ENCODE results near the gene PHACTR2.
A peak's percentile ranks its signal among the peaks of the same experiment; 100 is the strongest.

PHACTR2 gene

DNA sequence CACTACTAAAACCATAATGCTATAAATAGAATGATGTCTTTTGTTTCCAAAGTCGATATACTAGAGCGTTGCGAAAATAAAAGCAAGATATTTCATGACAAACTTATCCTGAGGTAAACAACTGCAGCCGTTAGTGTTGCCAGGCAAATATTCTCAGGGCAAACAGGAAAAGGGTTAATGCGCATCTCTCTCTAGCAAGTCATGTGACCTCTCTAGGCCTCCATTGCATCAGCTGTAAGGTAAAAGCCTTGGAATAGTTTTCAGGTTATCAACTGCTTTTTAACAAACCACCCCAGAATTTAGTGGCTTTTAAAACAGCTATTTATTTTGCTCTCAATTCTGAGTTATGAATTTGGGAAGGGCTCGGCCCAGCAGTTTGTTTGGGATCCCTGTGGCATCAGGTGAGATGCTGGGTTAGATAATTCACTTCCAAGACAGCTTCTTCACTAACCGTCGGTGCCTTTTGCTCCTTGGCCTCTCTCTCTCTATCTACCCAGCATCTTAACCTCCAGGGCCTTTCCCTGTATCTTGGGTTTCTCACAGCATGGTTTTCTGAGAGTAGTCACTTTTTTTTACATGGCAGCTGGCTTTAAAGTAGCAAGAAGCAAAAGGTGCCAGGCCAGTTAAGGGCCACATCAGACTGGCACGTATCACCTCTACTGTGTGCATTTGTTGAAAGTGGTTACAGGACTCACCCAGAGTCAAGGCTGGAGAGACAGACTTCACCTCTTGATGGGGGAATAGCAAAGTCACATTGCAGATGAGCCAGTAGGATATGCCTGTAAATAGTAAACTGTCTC, 126.2 kb downstream of the PHACTR2 start:
- DNase-seq (ENCODE audit: low read depth in 1 of 2, low spot score in 1 of 2), result no peak

DNA sequence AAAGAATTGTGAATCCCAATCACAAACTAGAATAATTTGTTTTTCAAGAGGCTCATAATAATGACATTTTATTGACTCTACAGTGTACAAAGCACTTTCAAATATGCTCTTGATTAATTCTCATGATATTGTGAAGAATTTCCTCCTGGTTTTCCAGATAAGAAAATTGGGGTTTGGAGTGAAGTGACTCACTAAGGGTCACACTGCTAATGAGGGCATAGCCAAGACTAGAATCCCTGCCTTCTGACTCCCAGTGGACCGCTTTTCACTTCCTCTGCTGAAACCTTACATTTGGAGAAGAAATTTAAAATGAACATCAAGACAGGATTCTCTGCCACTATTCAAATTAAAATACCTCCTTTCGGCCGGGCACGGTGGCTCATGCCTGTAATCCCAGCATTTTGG, 127.1 kb downstream of the PHACTR2 start:
- DNase-seq (ENCODE audit: low read depth in 1 of 2, low spot score in 1 of 2), result no peak

DNA sequence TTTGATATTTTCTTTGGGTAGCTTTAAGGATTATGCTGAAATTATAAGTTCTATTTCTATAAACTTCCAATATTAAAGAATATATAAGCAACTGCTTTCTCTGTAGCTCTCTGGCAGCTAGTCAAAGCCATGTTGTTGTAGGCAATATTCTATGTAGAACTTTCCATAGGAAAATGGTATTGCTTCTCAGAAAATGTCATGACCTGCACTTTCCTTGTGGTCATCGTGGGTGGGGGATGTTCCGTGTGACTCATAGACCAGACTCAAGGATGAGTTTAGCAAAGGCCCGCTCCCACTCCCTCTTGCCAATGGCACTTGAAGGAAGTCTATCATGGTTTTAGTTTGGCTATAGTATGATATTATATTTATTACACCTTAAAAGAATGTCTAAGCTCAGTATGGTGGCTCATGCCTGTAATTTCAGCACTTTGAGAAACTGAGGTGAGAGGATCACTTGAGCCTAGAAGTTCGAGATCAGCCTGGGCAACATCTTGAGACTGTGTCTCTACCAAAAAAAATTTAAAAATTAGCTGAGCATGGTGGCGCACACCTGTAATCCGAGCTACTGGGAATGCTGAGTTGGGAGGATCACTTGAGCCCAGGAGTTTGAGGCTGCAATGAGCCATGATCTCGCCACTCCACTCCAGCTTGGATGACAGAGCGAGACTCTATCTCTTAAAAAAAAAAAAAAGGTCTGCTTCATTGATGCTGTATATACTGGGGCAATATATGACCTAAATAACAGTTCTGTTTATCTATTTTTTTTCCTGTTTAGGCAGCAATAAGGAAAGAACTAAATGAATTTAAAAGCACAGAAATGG, 128.7 kb downstream of the PHACTR2 start:
- DNase-seq (ENCODE audit: low read depth in 1 of 2, low spot score in 1 of 2), result peak; percentile 63 to 85

DNA sequence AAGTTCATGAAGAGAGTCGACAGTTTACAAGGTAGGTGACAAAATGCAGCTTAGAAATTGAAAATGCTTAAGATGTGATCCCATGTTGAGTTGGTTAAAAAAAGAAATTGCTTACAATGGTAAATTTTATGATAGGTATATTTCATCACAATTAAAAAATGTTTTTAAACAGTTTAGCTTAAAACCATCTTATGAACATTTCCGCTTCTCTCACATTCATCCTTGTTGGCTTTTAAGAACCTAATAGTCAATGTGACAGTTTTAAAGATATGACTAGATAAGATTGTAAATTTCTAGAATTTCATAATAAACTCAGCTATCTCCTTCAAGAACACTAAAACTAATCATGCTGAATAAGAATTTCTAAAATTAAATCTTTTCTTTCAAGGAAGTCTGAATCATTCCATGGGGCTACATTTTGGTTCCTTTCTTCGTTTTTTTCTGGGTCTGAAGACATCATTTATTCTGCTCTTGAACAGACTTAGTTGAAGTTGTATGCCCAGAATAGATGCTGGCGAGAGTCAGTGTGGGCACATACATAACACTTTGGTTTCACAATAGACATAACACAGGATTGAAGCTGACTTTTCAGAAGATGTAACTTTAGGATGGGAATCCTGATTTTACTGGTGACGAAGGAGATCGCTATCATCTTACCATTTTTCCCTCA, 129.5 kb downstream of the PHACTR2 start:
- no peak for DNase-seq (ENCODE audit: low read depth in 1 of 2, low spot score in 1 of 2)

DNA sequence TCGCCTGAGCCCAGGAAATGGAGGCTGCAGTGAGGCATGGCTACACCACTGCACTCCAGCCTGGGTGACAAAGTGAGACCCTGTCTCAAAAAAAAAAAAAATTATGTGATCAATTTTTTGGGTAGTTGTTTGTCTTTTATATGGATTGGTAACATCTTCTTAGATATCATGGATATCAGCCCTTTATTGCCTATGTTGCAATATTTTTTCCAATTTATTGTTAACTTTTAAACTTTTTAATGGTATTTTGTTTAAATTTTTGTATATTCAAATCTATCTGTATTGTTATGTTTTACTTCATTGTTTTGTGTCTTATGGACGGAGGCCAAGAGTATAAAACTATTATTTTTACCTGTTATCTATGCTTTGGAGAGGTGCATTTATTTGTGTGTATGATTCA, 133.0 kb downstream of the PHACTR2 start:
- DNase-seq (ENCODE audit: low read depth in 1 of 2, low spot score in 1 of 2), result no peak

DNA sequence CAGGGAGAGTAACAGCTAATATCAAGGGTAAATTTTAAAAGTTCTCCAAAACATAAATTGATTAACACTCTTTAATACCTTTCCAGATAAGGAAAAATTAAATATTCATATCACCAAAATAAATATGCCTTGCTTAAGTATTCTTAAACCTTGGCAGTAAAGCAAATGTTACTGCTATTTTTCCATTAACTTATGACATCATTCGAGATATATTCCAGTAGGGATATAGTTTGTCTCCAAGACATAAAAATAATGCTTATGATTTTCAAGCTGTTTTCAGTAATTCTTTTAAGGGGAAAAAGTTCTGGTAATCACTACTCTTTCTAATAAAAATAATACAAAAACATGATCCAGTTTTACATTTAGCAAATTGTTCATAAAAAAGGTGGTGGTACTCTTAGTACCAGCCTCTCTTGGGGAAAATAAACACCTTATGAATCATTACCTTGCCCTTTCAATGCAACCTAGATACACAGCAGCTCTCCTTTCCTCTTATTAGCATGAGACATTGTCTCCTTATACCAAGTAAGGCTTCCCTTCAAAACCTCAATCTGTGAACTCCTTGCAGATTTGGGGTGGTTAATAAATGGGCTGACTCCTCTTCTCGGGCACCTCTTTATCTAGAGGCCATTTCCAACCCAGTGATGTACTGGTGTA, 133.9 kb downstream of the PHACTR2 start:
- DNase-seq (ENCODE audit: low read depth in 1 of 2, low spot score in 1 of 2), result no peak

DNA sequence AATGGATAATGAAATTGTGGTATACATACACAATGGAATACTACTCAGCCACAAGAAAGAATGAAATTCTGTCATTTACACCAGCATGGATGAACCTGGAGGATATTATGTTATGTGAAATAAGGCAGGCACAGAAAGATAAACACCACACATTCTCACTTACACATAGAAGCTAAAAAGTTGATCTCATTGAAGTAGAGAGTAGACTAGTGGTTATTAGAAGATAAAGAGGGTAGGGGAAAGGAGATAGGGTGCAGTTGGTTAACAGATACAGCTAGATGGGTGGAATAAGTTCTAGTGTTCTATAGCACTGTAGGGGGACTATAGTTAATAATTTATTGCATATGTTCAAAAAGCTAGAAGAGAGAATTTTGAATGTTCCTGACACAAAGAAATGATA, 139.9 kb downstream of the PHACTR2 start:
- no peak for DNase-seq (ENCODE audit: low read depth in 1 of 2, low spot score in 1 of 2)

DNA sequence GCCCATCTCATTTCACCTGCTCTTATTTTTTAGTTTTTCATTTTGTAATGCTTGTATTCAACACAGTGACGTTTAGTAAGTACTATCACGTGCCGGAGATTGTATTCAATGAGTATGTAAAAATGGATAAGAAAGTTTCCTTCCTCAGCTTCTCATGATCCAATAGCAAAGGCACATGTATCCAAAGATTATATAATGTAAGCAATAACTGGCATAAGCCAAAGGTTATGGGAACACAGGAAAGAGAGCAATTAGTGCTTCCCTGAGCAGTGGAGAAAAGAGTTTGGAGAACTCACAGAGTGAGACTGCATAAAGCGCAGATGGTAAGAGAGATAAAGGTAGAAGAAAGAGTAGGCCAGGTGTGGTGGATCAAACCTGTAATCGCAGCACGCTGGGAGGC, 143.6 kb downstream of the PHACTR2 start:
- no peak for DNase-seq (ENCODE audit: low read depth in 1 of 2, low spot score in 1 of 2)

DNA sequence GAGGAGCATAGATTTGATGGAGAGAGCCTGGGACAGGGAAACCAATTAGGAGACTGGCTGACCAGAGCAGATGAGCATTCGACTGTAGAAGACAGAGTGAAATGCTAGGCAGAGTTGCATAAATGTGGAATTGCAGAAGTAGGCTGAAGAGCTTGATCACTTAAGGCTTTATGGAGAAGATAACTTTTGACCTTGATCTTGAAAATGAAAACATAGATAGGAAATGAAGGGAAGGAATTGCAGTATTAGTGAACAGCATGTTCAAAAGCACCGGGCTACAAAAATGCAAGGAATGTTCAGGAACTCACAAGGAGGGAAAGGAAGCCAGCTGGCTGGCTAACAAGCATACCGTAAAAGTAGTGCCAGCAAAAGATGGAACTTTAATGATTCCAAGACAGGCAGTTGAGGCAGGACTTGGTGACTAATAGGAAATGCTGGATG, 144.8 kb downstream of the PHACTR2 start:
- no peak for DNase-seq (ENCODE audit: low read depth in 1 of 2, low spot score in 1 of 2)

DNA sequence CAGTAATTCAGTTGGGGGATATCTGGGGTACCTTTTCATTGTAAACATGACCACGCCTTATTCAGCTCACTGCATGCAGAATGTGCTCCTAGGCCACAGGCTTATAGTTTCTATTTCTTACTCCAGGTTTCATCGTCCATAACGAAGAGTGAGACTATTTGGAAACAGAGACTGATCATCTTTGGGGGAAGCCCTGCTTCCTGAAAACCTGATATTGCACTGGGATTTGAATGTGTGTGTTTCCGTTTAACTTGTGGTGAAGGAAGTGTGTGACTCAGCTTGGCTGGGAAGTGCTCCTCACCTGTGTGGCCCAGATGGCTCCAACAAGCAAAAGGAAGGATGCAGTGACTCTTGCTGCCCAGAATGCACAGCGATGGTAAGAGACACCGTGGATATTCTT, 145.8 kb downstream of the PHACTR2 start:
- DNase-seq (ENCODE audit: low read depth in 1 of 2, low spot score in 1 of 2), result no peak

DNA sequence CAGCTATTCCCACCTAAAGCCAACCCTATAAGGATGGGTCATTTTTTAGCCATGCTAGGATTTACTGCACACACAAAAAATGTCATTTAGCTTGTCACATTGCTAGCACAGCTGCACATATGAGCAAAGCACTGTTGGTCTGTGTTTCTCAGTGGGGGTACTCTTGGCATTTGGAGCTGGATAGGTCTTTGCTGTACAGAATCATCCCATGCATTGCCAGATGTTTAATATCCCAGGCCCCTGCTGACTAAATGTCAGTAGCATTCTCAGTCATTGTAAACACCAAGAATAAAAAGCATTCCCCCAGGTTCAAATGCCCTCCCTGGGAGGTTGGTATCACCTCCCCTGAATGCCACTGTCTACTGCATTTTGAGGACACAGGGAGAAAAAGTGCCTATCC, 150.8 kb downstream of the PHACTR2 start:
- DNase-seq (ENCODE audit: low read depth in 1 of 2, low spot score in 1 of 2), result no peak

DNA sequence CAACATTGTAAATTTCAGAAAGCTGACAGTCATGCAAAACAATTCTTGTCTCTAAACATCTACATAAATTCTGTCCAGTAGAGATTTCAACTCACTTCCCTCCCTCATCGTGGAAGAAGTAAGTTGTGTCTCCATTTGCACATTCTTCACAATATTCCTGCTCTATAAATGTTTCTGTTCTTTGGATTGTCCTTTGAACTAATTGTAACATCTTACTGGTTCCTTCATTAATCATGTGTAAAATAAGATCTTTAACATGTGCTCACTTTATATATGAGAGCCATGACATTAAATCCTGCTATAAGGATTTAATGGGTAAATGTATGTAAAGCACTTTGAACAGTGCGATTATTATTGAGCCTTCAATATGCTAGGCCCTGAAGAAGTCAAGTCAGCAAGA, 158.4 kb downstream of the PHACTR2 start:
- no peak for DNase-seq (ENCODE audit: low read depth in 1 of 2, low spot score in 1 of 2)

DNA sequence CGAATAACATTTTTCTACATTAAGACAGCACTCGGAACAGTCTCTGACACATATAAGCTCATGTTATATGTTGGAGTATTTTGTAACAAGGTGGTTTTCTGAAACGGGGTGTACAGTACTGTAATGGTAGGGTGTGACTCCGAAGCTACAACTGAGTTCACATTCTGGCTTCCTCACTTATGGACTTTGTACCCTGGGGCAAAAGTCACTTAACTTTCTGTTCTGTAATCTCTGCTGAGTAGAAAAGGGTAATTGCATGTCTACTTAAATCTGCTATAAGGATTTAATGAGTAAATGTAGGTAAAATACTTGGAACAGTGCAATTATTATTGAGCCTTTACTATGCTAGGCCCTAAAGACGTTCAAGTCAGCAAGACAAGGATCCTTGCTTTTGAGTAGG, 160.6 kb downstream of the PHACTR2 start:
- DNase-seq (ENCODE audit: low read depth in 1 of 2, low spot score in 1 of 2), result no peak

DNA sequence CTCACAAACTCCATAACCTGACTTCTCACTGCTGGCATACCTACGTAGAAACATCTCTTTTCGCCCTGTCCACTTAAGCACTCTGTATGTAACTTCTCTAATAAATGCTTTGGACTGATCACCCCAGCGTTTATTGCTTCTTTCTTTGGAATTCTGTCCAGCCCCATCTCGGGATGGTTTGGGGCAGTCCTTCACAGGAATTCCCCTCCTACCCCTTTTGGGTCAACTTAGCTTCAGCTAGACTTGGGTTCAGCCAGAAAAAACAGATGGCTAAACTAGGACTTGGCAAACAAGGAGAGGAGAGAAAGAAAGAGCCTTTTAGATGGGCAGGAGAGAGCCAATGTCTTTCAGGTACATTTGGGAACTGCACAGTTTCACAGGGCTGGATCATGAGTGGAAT, 161.4 kb downstream of the PHACTR2 start:
- no peak for DNase-seq (ENCODE audit: low read depth in 1 of 2, low spot score in 1 of 2)

DNA sequence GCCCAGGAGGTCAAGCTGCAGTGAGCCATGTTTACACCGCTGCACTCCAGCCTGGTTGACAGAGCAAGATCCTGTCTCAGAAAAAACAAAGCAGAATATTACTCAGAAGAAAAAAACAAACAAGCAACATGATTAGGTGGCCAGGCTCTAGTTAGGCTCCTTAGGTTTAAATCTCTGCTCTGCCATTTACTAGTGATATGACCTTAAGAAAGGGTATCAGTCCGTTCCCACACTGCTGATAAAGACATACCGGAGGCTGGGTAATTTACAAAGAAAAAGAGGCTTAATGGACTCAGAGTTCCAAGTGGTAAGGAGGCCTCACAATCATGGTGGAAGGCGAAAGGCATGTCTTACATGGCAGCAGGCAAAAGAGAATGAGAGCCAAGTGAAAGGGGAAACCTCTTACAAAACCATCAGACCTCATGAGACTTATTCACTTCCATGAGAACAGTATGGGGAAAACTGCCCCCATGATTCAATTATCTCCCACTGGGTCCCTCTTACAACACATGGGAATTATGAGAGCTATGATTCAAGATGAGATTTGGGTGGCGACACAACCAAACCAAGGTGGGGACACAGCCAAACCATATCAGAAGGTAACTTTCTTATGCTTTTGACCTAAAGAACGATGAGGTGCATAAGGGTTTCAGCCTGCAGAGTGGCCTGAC, 163.0 kb downstream of the PHACTR2 start:
- DNase-seq (ENCODE audit: low read depth in 1 of 2, low spot score in 1 of 2), result no peak

DNA sequence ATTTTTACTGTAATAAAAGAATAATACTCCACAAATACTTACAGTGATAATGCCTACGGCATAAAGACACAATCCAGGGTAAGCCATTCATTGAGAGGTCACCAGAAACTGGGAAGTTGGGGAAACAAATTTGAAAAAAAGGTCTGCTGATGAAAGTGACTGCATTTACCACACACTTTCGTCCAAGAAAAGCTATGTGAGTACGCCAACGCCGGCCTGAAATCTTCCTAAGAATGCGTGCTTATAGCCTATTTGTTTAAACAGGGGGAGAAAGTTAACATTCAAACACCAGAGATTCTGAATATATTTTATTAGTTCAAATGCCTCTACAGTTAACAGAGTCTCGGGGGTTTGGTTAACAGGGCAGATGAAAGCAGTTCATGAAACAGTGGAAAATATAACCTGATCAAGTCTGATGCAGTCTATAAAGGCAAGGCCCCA, 164.7 kb downstream of the PHACTR2 start:
- no peak for DNase-seq (ENCODE audit: low read depth in 1 of 2, low spot score in 1 of 2)

DNA sequence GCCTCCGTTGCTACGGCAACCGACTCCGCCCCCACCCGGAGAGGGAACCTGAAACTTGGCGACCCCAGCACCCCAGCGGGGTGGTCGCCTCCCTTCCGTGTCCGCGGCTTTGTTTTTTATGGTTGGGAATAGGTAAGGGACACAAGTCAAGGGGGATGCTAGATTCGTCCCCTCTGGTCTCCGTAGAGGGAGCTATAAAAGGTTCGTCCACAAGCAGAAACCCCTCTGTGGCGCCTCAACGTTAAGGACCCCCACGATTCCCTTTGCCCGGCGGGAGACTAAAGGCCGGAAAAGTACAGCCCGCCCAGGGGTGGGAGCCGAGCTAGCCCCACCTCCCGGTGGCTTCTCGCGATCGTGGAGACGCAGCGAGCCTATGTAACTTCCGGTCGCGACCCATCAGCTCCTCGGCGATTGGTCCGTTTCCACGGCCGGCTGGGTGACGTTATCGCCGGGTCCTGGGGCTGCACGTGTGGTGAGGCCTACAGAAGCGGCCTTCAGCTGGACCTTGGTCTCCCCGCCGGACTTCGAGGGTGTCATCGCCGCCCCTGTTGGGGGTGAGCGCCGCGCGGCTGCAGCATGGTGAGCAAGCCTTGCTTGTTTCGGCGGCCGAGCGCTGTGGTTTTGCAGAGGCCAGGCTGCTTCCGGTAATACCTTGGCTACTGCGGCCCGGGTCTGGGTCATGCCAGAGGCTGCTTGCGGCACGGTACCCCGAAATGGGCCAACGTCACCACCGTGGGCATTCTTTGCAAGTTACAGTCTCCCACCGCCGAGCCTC, 165.3 kb downstream of the PHACTR2 start, which contains the start of gene LTV1:
Gene LTV1 (plus strand): TSS at position 437 of the 775 bp plus-strand sequence. CDS start 140 bp downstream, at position 577.
- DNase-seq (ENCODE audit: low read depth in 1 of 2, low spot score in 1 of 2), result peak; percentile 82 to 92

DNA sequence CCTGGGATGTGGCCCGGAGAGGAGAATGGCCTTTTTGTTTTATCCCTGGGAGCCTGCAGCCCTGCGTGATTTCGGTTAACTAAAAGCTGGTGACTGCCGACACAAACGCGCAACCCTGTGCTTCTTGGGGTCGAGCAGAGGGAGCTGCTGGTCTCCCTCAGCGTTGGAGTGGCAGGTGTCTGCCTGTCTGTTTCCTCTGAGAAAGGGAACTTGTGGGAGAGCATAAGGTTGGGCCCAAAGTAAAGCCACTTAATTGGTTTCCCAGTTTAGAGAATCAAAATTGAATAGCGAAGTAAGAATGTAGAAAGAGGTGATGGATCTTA, 165.9 kb downstream of the PHACTR2 start:
- DNase-seq (ENCODE audit: low read depth in 1 of 2, low spot score in 1 of 2), result no peak

DNA sequence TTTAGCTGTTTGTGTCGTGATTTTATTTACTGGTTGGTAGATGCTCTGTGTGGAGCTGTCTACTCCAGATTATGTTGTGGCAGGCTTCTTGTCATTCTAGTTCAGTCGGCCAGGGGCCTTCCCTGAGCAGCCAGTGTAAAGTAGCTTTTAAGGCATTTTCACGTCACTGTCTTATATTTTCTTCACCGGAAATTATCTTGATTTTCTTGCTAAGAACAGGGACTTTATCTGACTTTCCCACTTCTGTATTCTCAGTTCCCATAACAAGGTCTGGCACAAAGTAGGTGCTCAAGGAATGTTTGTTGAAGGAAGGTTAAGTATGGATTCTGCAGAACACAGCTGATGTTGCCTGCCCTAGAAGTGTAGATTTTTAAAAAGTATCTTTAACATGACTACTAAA, 166.2 kb downstream of the PHACTR2 start:
- DNase-seq (ENCODE audit: low read depth in 1 of 2, low spot score in 1 of 2), result no peak

DNA sequence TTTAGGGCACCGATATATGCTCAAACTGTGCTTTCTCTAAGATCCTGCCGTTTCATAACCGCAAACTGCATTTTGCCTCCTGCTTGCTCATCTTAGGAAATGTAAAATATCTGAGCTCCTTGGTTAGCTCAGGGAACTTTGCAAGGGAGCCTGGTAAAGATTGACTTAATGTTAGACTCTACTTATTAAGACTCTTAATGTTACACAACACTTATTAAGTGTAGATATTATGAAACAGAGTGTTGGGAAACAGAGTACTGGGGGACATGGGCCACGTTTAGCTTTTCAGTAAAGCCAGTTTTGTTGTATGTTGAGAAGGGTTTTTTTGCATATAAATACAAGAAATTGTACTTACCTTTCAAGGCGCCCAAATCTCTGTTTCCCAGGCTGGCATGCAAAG, 167.3 kb downstream of the PHACTR2 start:
- DNase-seq (ENCODE audit: low read depth in 1 of 2, low spot score in 1 of 2), result no peak
